IPS-18c (cell line): ENCODE data around the gene FAM13A.

Source experiments
- H3K4me3 ChIP-seq: 2 replicates; pipeline ENCODE4 v1.7.0; 2013; ENCODE audit warnings: low read depth, mild to moderate bottlenecking, low read length, moderate library complexity; ENCODE audit not compliant: insufficient read depth
- H3K9me3 ChIP-seq: one replicate; pipeline ENCODE4 v1.6.1; 2013; ENCODE audit warnings: mild to moderate bottlenecking, low read length, moderate library complexity; ENCODE audit not compliant: control insufficient read depth, insufficient read depth

Gene FAM13A

GRCh38 chr4:88981993-88982392, 75.0 kb downstream of the FAM13A start:
- Histone ChIP-seq H3K4me3 (no peak overlapping the region), H3K9me3 (no peaks in the 10 kb centered on the region)

DNA sequence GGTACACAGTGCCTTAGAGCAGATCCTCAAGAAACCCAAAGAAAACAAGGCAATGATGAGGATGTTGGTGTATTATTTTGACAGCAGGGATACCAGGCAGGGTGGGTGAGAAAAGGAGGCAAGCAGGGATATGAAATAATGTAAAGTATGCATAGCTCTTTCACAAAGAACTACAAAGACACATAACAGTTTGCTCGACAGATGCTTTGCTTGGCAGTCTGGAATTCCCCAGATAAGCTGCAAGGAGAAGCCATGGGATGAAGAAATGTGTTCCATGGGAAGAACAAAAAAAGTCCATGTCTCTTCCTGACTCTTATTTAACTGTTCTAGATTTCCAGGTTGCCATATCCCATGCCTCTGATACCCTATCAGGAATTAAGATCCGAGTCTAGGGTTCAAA, 75.4 kb downstream of the FAM13A start:
- Histone ChIP-seq H3K4me3 (no peak overlapping the region), H3K9me3 (no peaks in the 10 kb centered on the region)

GRCh38 chr4:88979276-88979675, 77.7 kb downstream of the FAM13A start:
- no peaks in the 10 kb centered on the region for H3K9me3 ChIP-seq
- no peak overlapping the region for H3K4me3 ChIP-seq

GRCh38 chr4:88976775-88977035, 80.3 kb downstream of the FAM13A start:
- no peaks in the 10 kb centered on the region for H3K9me3 ChIP-seq
- H3K4me3 ChIP-seq, result no peak overlapping the region

- Histone ChIP-seq H3K4me3 (no peak overlapping the region), H3K9me3 (no peaks in the 10 kb centered on the region)
These were observed 80.8 kb downstream of the FAM13A start for GRCh38 chr4:88975958-88976774.

DNA sequence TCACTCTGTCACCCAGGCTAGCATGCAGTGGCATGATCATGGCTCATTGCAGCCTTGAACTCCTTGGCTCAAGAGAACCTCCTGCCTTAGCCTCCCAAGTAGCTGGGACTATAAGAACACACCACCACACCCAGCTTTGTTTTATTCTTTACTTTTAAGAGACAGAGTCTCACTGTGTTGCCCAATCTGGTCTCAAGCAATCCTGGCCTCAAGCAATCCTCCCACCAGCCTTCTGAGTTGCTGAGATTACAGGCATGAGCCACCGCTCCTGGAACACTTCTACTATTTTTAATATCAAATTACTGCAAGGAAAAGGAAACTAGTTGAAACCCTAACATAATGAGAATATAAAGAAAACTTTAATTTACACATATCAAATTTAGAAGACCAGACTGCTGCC, 85.4 kb downstream of the FAM13A start:
- H3K9me3 ChIP-seq, result no peaks in the 10 kb centered on the region
- H3K4me3 ChIP-seq, result no peak overlapping the region

GRCh38 chr4:88969746-88970145, 87.2 kb downstream of the FAM13A start:
- H3K4me3 ChIP-seq, result no peak overlapping the region
- no peaks in the 10 kb centered on the region for H3K9me3 ChIP-seq

- Histone ChIP-seq H3K9me3 (no peaks in the 10 kb centered on the region), H3K4me3 (no peak overlapping the region)
These were observed 87.7 kb downstream of the FAM13A start for GRCh38 chr4:88969271-88969670.

GRCh38 chr4:88967883-88968331, 89.1 kb downstream of the FAM13A start:
- no peak overlapping the region for H3K4me3 ChIP-seq
- H3K9me3 ChIP-seq, result no peaks in the 10 kb centered on the region

DNA sequence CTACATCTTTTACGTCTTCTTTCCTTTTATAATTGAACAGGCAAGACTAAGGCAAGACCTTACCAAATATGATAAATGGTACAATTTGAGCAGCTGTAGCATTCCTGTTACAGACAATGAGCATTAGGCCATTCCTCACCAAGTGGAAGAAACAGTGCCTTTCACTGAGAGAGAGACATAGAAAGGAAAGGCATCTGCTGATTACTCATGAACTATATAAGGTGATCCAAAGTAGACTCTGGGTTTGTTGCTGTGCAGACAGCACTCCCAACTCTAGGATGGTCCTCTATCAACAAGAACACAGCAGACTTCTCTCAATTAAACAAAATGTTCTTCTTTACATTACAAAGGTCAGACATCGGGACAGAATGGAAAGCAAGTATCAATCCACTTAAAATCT, 91.9 kb downstream of the FAM13A start:
- Histone ChIP-seq H3K4me3 (no peak overlapping the region), H3K9me3 (no peaks in the 10 kb centered on the region)

DNA sequence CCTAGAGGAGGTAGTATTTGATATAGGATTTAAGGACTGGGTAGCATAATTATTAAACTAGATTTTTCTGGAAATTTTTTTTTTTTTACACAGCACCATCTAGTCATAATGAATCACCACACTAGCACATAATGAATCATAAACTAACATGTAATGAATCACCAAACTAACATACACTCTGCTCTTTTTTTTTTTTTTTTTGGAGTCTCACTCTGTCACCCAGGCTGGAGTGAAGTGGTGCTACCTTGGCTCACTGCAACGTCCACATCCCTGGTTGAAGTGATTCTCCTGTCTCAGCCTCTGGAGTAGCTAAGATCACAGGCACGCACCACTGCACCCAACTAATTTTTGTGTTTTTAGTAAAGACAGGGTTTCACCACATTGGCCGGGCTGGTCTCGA, 92.5 kb downstream of the FAM13A start:
- Histone ChIP-seq H3K9me3 (no peaks in the 10 kb centered on the region), H3K4me3 (no peak overlapping the region)

GRCh38 chr4:88963817-88964216, 93.2 kb downstream of the FAM13A start:
- Histone ChIP-seq H3K9me3 (no peaks in the 10 kb centered on the region), H3K4me3 (no peak overlapping the region)

- H3K4me3 ChIP-seq, result no peak overlapping the region
- H3K9me3 ChIP-seq, result no peaks in the 10 kb centered on the region
These were observed 94.6 kb downstream of the FAM13A start for GRCh38 chr4:88962396-88962795.

DNA sequence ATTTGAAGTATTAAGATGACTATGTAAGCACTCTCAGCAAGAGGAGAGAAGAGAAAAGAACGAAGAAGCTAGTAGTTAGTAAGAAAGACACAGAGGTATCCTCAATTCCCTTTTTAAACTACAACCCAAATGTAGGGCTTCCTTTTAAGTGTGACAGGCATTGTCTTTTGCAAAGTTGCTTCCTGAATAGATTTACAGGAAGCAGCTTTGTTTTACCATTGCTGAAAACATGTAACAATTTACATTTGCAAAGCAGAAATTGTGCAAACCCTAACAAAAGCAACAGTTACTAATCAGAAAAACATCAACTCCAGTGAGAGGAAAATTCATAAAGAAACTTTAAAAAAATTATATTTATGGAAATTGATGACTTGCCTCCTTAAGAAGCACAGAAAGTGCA, 96.4 kb downstream of the FAM13A start:
- Histone ChIP-seq H3K9me3 (no peaks in the 10 kb centered on the region), H3K4me3 (no peak overlapping the region)

- Histone ChIP-seq H3K9me3 (no peaks in the 10 kb centered on the region), H3K4me3 (no peak overlapping the region)
These were observed 98.9 kb downstream of the FAM13A start for GRCh38 chr4:88958080-88958479.

DNA sequence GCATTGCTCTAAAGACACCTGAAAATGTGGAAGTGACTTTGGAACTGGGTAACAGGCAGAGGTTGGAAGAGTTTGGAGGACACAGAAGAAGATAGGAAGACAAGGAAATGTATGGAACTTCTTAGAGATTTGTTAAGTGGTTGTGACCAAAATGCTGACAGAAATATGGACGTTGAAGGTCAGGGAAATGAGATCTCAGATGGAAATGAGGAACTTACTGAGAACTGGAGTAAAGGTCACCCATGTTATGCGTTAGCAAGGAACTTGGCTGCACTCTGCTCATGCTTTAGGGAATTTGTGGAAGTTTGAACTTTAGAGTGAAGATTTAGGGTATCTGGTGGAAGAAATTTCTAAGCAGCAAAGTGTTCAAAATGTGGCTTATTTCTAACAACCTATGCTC, 99.4 kb downstream of the FAM13A start:
- Histone ChIP-seq H3K4me3 (no peak overlapping the region), H3K9me3 (no peaks in the 10 kb centered on the region)

- Histone ChIP-seq H3K9me3 (no peaks in the 10 kb centered on the region), H3K4me3 (no peak overlapping the region)
These were observed 101.2 kb downstream of the FAM13A start for GRCh38 chr4:88955580-88956380.

- Histone ChIP-seq H3K9me3 (no peaks in the 10 kb centered on the region), H3K4me3 (no peak overlapping the region)
These were observed 103.6 kb downstream of the FAM13A start for GRCh38 chr4:88953400-88953799.
